SK-N-SH treated with all-trans-retinoic acid at 6 μM for 48 hours (cell line): Measurements from ENCODE around the gene PSME1.

Experiments
- ESRRG ChIP-seq: fragments of 250-450 bp; sonication (Bioruptor Pico); IDR thresholded peaks from 2 replicates; pipeline ENCODE4 v1.6.1; 2021; ENCODE audit warnings: mild to moderate bottlenecking
- ISL1 ChIP-seq: fragments of 250-450 bp; sonication (Bioruptor Pico); IDR thresholded peaks from 2 replicates; pipeline ENCODE4 v2.1.2; 2022; ENCODE audit warnings: mild to moderate bottlenecking, moderate library complexity
- OSR1 ChIP-seq: fragments of 250-450 bp; sonication (Bioruptor Pico); IDR thresholded peaks from 2 replicates; pipeline ENCODE4 v1.8.0; 2022; ENCODE audit warnings: moderate library complexity, mild to moderate bottlenecking, inconsistent platforms
- TCF4 ChIP-seq: fragments of 250-450 bp; sonication (Bioruptor Pico); IDR thresholded peaks from 2 replicates; pipeline ENCODE4 v1.8.0; 2021; ENCODE audit warnings: mild to moderate bottlenecking, moderate library complexity, borderline replicate concordance
- TOX ChIP-seq: fragments of 250-450 bp; sonication (Bioruptor Pico); IDR thresholded peaks from 2 replicates; pipeline ENCODE4 v1.8.0; 2021; ENCODE audit warnings: mild to moderate bottlenecking, moderate library complexity, borderline replicate concordance
- ZNF565 ChIP-seq: fragments of 450-650 bp; formaldehyde crosslinking; conservative IDR thresholded peaks from 2 replicates; pipeline ENCODE4 v1.5.0; 2020; ENCODE audit warnings: low read depth, mild to moderate bottlenecking, moderate library complexity
- ZNF70 ChIP-seq: fragments of 450-650 bp; formaldehyde crosslinking; IDR thresholded peaks from 2 replicates; pipeline ENCODE4 v1.5.0; 2020; ENCODE audit warnings: mild to moderate bottlenecking, moderate library complexity
- TF ChIP-seq, protein P1 (sequence below): fragments of 250-450 bp; sonication (Bioruptor Pico); IDR thresholded peaks from 2 replicates; pipeline ENCODE4 v1.5.0; 2020; ENCODE audit warnings: mild to moderate bottlenecking, moderate library complexity
- TF ChIP-seq, protein P2 (sequence below): fragments of 250-450 bp; sonication (Bioruptor Pico); IDR thresholded peaks from 2 replicates; pipeline ENCODE4 v1.8.0; 2020; ENCODE audit warnings: mild to moderate bottlenecking, moderate library complexity, borderline replicate concordance

DNA sequence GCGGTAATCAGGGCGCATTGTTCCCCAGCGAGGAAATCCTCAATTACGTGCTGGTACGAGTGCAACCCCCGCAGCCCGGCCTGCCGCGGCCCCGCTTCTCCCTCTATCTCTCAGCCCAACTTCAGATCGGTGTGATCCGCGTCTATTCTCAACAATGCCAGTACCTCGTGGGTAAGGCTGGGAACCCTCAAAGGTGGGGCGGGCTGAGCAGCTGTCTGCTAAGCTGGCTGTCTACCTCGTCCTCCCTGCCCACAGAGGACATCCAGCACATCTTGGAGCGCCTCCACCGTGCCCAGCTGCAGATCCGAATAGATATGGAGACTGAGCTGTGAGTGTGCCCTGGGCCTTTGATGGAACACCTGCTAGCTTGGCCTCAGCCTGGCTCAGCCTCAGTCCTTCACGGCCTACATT lies 36.9 kb downstream of the PSME1 start:
- TF ChIP-seq, protein P1, sequence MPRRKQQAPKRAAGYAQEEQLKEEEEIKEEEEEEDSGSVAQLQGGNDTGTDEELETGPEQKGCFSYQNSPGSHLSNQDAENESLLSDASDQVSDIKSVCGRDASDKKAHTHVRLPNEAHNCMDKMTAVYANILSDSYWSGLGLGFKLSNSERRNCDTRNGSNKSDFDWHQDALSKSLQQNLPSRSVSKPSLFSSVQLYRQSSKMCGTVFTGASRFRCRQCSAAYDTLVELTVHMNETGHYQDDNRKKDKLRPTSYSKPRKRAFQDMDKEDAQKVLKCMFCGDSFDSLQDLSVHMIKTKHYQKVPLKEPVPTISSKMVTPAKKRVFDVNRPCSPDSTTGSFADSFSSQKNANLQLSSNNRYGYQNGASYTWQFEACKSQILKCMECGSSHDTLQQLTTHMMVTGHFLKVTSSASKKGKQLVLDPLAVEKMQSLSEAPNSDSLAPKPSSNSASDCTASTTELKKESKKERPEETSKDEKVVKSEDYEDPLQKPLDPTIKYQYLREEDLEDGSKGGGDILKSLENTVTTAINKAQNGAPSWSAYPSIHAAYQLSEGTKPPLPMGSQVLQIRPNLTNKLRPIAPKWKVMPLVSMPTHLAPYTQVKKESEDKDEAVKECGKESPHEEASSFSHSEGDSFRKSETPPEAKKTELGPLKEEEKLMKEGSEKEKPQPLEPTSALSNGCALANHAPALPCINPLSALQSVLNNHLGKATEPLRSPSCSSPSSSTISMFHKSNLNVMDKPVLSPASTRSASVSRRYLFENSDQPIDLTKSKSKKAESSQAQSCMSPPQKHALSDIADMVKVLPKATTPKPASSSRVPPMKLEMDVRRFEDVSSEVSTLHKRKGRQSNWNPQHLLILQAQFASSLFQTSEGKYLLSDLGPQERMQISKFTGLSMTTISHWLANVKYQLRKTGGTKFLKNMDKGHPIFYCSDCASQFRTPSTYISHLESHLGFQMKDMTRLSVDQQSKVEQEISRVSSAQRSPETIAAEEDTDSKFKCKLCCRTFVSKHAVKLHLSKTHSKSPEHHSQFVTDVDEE: no peak
- TF ChIP-seq ZNF565 (no peak), TCF4 (CRISPR knock-in tag) (no peak), ZNF70 (CRISPR knock-in tag) (no peak), OSR1 (CRISPR knock-in tag) (no peak), ISL1 (CRISPR knock-in tag) (no peak), TOX (CRISPR knock-in tag) (no peak), ESRRG (CRISPR knock-in tag) (no peak)
- TF ChIP-seq, protein P2, sequence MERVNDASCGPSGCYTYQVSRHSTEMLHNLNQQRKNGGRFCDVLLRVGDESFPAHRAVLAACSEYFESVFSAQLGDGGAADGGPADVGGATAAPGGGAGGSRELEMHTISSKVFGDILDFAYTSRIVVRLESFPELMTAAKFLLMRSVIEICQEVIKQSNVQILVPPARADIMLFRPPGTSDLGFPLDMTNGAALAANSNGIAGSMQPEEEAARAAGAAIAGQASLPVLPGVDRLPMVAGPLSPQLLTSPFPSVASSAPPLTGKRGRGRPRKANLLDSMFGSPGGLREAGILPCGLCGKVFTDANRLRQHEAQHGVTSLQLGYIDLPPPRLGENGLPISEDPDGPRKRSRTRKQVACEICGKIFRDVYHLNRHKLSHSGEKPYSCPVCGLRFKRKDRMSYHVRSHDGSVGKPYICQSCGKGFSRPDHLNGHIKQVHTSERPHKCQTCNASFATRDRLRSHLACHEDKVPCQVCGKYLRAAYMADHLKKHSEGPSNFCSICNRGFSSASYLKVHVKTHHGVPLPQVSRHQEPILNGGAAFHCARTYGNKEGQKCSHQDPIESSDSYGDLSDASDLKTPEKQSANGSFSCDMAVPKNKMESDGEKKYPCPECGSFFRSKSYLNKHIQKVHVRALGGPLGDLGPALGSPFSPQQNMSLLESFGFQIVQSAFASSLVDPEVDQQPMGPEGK (CRISPR knock-in tag): no peak
